GM12878 (cell line): ENCODE measurements around the gene LPCAT2. TPM values are rescaled to one million over a fixed set of nuclear protein-coding genes. Genes with fewer than 3 reads are reported as not detected.

Experiments used
- ATAC-seq: fragments of 200-7000 bp; cut with Tn5 transposase; 3 replicates; pipeline ENCODE4 v1.9.1; 2020; ENCODE audit warnings: mild to moderate bottlenecking, moderate library complexity
- BruUV-seq: library from RNA; stranded (reverse); fragments of 400-500 nt; replicated peaks from 2 replicates; lab custom pipeline; 2021; lab: Mats Ljungman, UMichigan
- CTCF ChIA-PET: fragments of 300-600 bp; sonication (Branson Sonifier 250); formaldehyde crosslinking; extraction: SDS; loops from one replicate; lab custom pipeline; 2021; ENCODE audit warnings: inconsistent platforms; lab: Yijun Ruan, JAX
- POLR2A ChIA-PET: fragments of 350-600 bp; formaldehyde crosslinking; extraction: SDS; loops from one replicate; lab custom pipeline; 2021; ENCODE audit warnings: inconsistent platforms; lab: Charles Lee
- RAD21 ChIA-PET: fragments of 300-600 bp; sonication (Branson Sonifier 250); formaldehyde crosslinking; loops from one replicate; lab custom pipeline; 2023; ENCODE audit warnings: antibody characterized with exemption; ENCODE audit not compliant: unreplicated experiment; lab: Charles Lee
- SMC1A ChIA-PET: fragments of 300-600 bp; sonication (Branson Sonifier 250); formaldehyde crosslinking; loops from one replicate; lab custom pipeline; 2023; ENCODE audit not compliant: unreplicated experiment, uncharacterized antibody; lab: Charles Lee
- DNase-seq: peaks from one replicate; pipeline ENCODE4 v3.0.0-alpha.2; 2011; ENCODE audit warnings: low read depth, low spot score
- FAIRE-seq: peaks from 3 replicates; lab custom pipeline; 2011; peaks lifted over from hg19 to GRCh38; lab: Jason Lieb, UNC
- H2AFZ ChIP-seq: 2 replicates; pipeline ENCODE4 v1.6.0; 2011; ENCODE audit warnings: low read depth, low read length, control low read depth; ENCODE audit not compliant: control insufficient read depth
- H3K27ac ChIP-seq: 2 replicates; pipeline ENCODE4 v1.5.1; 2011; ENCODE audit warnings: control low read depth; ENCODE audit not compliant: control insufficient read depth, insufficient read depth
- H3K27me3 ChIP-seq, 2 experiments: replicated peaks in 1 of 2; 2 replicates each; pipeline versions ENCODE4 v1.6.0 to v1.6.1; 2011; ENCODE audit warnings: low read length in 1 of 2; ENCODE audit not compliant: control insufficient read depth in 2 of 2, insufficient read depth in 2 of 2
- H3K36me3 ChIP-seq, 2 experiments: 2 replicates each; pipeline ENCODE4 v1.5.1; 2011; ENCODE audit warnings: low read length in 1 of 2; ENCODE audit not compliant: control insufficient read depth in 2 of 2, insufficient read depth in 2 of 2
- H3K4me1 ChIP-seq: 2 replicates; pipeline ENCODE4 v1.6.1; 2011; ENCODE audit warnings: mild to moderate bottlenecking, low read length, moderate library complexity, mixed read lengths; ENCODE audit not compliant: control insufficient read depth, insufficient read depth
- H3K4me2 ChIP-seq: 2 replicates; pipeline ENCODE4 v1.6.0; 2011; ENCODE audit warnings: control low read depth; ENCODE audit not compliant: control insufficient read depth, insufficient read depth
- H3K4me3 ChIP-seq: fragments of 200-600 bp; sonication (generic); 2 replicates; pipeline ENCODE4 v1.5.1; 2016
- H3K79me2 ChIP-seq: 2 replicates; pipeline ENCODE4 v1.6.0; 2011; ENCODE audit warnings: low read length; ENCODE audit not compliant: control insufficient read depth, insufficient read depth
- H3K9ac ChIP-seq: 2 replicates; pipeline ENCODE4 v1.8.0; 2011; ENCODE audit warnings: low read length, control low read depth, mixed read lengths; ENCODE audit not compliant: control insufficient read depth, insufficient read depth
- H3K9me3 ChIP-seq: replicated peaks from 3 replicates; pipeline ENCODE4 v1.5.1; 2011; ENCODE audit warnings: mild to moderate bottlenecking, low read length; ENCODE audit not compliant: control insufficient read depth, insufficient read depth
- H4K20me1 ChIP-seq: 2 replicates; pipeline ENCODE4 v1.6.0; 2011; ENCODE audit not compliant: control insufficient read depth, insufficient read depth
- CREB1 ChIP-seq: IDR thresholded peaks from 2 replicates; pipeline ENCODE4 v1.6.1; 2012; ENCODE audit warnings: low read depth, mild to moderate bottlenecking, inconsistent platforms
- EGR1 ChIP-seq, 2 experiments: IDR thresholded peaks; 1 replicate in 1 of 2; 2 replicates in 1 of 2; pipeline ENCODE4 v1.6.1; 2011 to 2012; ENCODE audit warnings: low read depth in 2 of 2, low read length in 2 of 2, borderline replicate concordance in 1 of 2, mild to moderate bottlenecking in 1 of 2, moderate library complexity in 1 of 2
- JUND ChIP-seq: IDR thresholded peaks from 2 replicates; pipeline ENCODE4 v1.6.1; 2012; ENCODE audit warnings: low read depth, mild to moderate bottlenecking, low read length, improper control_type of control experiment, moderate library complexity
- KLF5 ChIP-seq: fragments of 450-650 bp; IDR thresholded peaks from 2 replicates; pipeline ENCODE4 v1.6.1; 2014; ENCODE audit warnings: mild to moderate bottlenecking; ENCODE audit not compliant: partially characterized antibody
- MYC ChIP-seq: IDR thresholded peaks from 2 replicates; pipeline ENCODE4 v1.6.1; 2011; ENCODE audit warnings: mild to moderate bottlenecking, low read length, moderate library complexity, inconsistent platforms; ENCODE audit not compliant: insufficient read depth, insufficient replicate concordance, insufficient read length, severe bottlenecking
- PRDM15 ChIP-seq: fragments of 450-650 bp; formaldehyde crosslinking; IDR thresholded peaks from 2 replicates; pipeline ENCODE4 v1.4.0; 2020; ENCODE audit warnings: mild to moderate bottlenecking, moderate library complexity
- RBBP5 ChIP-seq: fragments of 200-600 bp; sonication (generic); conservative IDR thresholded peaks from 2 replicates; pipeline ENCODE4 v1.6.1; 2016
- RCOR1 ChIP-seq: conservative IDR thresholded peaks from 2 replicates; pipeline ENCODE4 v1.6.1; 2012; ENCODE audit warnings: low read depth, low read length, improper control_type of control experiment
- RELB ChIP-seq: fragments of 450-650 bp; IDR thresholded peaks from 2 replicates; pipeline ENCODE4 v1.6.1; 2017; ENCODE audit warnings: low read depth, mild to moderate bottlenecking, moderate library complexity
- TARDBP ChIP-seq: IDR thresholded peaks from 2 replicates; pipeline ENCODE4 v1.6.1; 2016; ENCODE audit warnings: borderline replicate concordance
- TBL1XR1 ChIP-seq: IDR thresholded peaks from 2 replicates; pipeline ENCODE4 v1.6.1; 2012; ENCODE audit warnings: low read depth, low read length, improper control_type of control experiment
- TCF12 ChIP-seq: IDR thresholded peaks from 2 replicates; pipeline ENCODE4 v1.6.1; 2011; ENCODE audit warnings: low read depth, mild to moderate bottlenecking, low read length
- ZNF274 ChIP-seq: IDR thresholded peaks from one replicate; pipeline ENCODE4 v1.8.0; 2011; ENCODE audit not compliant: insufficient read length, insufficient read depth
- ZNF384 ChIP-seq: IDR thresholded peaks from 2 replicates; pipeline ENCODE4 v1.6.1; 2012; ENCODE audit warnings: low read depth, mild to moderate bottlenecking, low read length, improper control_type of control experiment, borderline replicate concordance
- ZNF622 ChIP-seq: fragments of 450-650 bp; IDR thresholded peaks from 2 replicates; pipeline ENCODE4 v1.6.1; 2017; ENCODE audit warnings: mild to moderate bottlenecking, inconsistent platforms
- ZSCAN29 ChIP-seq: fragments of 450-650 bp; IDR thresholded peaks from 2 replicates; pipeline ENCODE4 v1.6.1; 2017; ENCODE audit warnings: mild to moderate bottlenecking, moderate library complexity
- in situ Hi-C: fragments of 300-500 bp; cut with MboI; formaldehyde crosslinking; loops from 9 replicates; pipeline ENCODE4 v1.14.3; 2018; ENCODE audit warnings: mixed read lengths
- intact Hi-C: fragments of 100-400 bp; cut with micrococcal nuclease; formaldehyde crosslinking; loops from one replicate; pipeline ENCODE4 v1.14.2; 2022; ENCODE audit not compliant: unreplicated experiment
- polyA plus RNA-seq, 11 experiments: library from polyadenylated mRNA; depleted of rRNA in 4 of 11; unstranded in 6 of 11; stranded (reverse) in 5 of 11; fragments of >200 nt; fragmentation: Nextera tagmentation in 4 of 11; fragmentation: Illumina TruSeq in 1 of 11; extraction: Ambion mirVana in 4 of 11; extraction: Trizol in 1 of 11; gene quantifications; 1 replicate in 1 of 11; 2 replicates in 10 of 11; pipeline versions ENCODE4 v1.2.1 to v1.2.3, GENCODE V29; 2011 to 2016; ENCODE audit warnings: inconsistent platforms in 2 of 11, missing spikeins in 2 of 11, low read depth in 1 of 11
- total RNA-seq, 4 experiments: library from RNA; depleted of rRNA in 3 of 4; stranded (reverse); fragments of >200 nt in 3 of 4; fragmentation: Illumina TruSeq in 1 of 4; extraction: Trizol in 1 of 4; gene quantifications; 2 replicates each; pipeline versions ENCODE4 v1.2.1 to v1.2.3, GENCODE V29; 2013 to 2021

Gene LPCAT2
- total and polyA plus RNA-seq, 10 of the 15 experiments (the other 5 are each of a cell fraction or from before 2014, with no cell fraction given) = 0.01 TPM; not detected in 9

GRCh38 chr16:55630774-55631173, 121.9 kb downstream of the LPCAT2 start:
- no peaks in the 10 kb centered on the region for H3K27me3 ChIP-seq
- no peak for TF ChIP-seq ZNF622
- TF ChIP-seq KLF5 = no peak
- TF ChIP-seq RCOR1 = no peak
- TF ChIP-seq MYC = no peak
- TF ChIP-seq EGR1 (IDR thresholded peaks at IDR 0.05; ENCODE audit: borderline replicate concordance in 1 of 2, low read depth in 2 of 2, low read length in 2 of 2) = no peak
- TF ChIP-seq RBBP5 = no peak
- no peaks in the 10 kb centered on the region for H3K4me1 ChIP-seq
- FAIRE-seq (no peak), ATAC-seq (no peak), DNase-seq (no peak)
- RAD21 ChIA-PET = no interaction called here
- no peaks in the 10 kb centered on the region for H3K79me2 ChIP-seq
- intact Hi-C loops (no loop called here), in situ Hi-C loops (no loop called here)
- no peak overlapping the region for H3K27ac ChIP-seq
- H3K9me3 ChIP-seq = no peaks in the 10 kb centered on the region
- CTCF ChIA-PET = no interaction called here
- no peaks in the 10 kb centered on the region for H3K36me3 ChIP-seq
- no peak overlapping the region for H3K9ac ChIP-seq
- no peak overlapping the region for H3K4me3 ChIP-seq
- no peak overlapping the region for H3K4me2 ChIP-seq
- H2AFZ ChIP-seq = no peak overlapping the region
- no peaks in the 10 kb centered on the region for H4K20me1 ChIP-seq
- SMC1A ChIA-PET = no interaction called here
- BruUV-seq = no TSS peak
- POLR2A ChIA-PET = no interaction called here

DNA sequence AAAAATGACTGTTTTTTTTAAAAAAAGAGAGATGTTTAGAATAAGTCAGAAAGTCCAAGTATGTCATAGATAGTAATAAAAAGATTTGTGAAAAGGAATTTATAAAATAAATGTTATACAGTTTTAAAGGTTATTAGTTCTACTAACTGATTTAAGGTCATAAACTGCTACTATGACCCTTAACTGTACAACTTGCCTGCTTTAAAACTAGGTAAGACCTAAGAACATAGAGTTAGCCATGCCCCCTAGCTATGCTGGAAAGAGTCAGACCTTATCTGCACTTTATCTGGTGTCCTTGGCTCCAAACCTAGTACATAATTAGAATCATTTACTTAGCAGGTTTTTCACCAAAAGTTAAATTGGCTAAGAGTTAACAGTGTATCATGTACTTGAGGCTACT, 123.4 kb downstream of the LPCAT2 start:
- no peaks in the 10 kb centered on the region for H3K9me3 ChIP-seq
- no peaks in the 10 kb centered on the region for H3K27me3 ChIP-seq
- ChIA-PET POLR2A (no interaction called here), RAD21 (no interaction called here), CTCF (no interaction called here), SMC1A (no interaction called here)
- FAIRE-seq (no peak), ATAC-seq (no peak), DNase-seq (no peak)
- in situ Hi-C loops (no loop called here), intact Hi-C loops (no loop called here)
- H3K9ac ChIP-seq = no peak overlapping the region
- H3K27ac ChIP-seq = no peak overlapping the region
- BruUV-seq = no TSS peak
- H2AFZ ChIP-seq = no peak overlapping the region
- no peaks in the 10 kb centered on the region for H3K79me2 ChIP-seq
- no peak overlapping the region for H3K4me3 ChIP-seq
- H3K4me1 ChIP-seq = no peaks in the 10 kb centered on the region
- H3K36me3 ChIP-seq = no peaks in the 10 kb centered on the region
- H4K20me1 ChIP-seq = no peaks in the 10 kb centered on the region
- H3K4me2 ChIP-seq = no peak overlapping the region
- TF ChIP-seq TBL1XR1 (no peak), TCF12 (no peak), CREB1 (no peak), RELB (no peak), ZSCAN29 (no peak), ZNF384 (no peak), TARDBP (no peak), PRDM15 (CRISPR knock-in tag) (no peak), JUND (no peak), ZNF274 (no peak)
